ENCODE results near the gene UBP1. TPM values are rescaled to one million over a fixed set of nuclear protein-coding genes. Genes with fewer than 3 reads are reported as not detected.
"Not testable (repeated sequence)": the region's sequence is repeated elsewhere in the genome, so short reads cannot be mapped to it uniquely, and the experiment has no call there.

Gene UBP1
- total RNA-seq, 2 donors from 2014 or later, result 41.5 to 53.9 TPM

DNA sequence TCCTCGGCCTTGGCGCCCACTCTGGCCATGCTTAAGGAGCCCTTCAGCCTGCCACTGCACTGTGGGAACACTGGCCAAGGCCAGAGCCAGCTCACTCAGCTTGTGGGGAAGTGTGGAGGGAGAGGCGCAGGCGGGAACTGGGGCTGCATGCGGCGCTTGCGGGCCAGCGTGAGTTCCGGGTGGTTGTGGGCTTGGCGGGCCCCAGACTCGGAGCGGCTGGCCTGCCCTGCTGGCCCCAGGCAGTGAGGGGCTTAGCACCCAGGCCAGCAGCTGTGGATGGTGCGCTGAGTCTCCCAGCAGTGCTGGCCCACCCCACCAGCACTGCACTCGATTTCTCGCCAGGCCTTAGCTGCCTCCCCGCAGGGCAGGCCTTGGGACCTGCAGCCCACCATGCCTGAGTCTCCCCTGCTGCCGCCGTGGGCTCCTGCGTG is 13.1 kb upstream of the UBP1 start:
- DNase-seq (ENCODE audit: low spot score), result no peak
- H3K36me3 ChIP-seq, result no peaks in the 10 kb centered on the region
- no peak overlapping the region for H3K27ac ChIP-seq
- TF ChIP-seq, protein P1, sequence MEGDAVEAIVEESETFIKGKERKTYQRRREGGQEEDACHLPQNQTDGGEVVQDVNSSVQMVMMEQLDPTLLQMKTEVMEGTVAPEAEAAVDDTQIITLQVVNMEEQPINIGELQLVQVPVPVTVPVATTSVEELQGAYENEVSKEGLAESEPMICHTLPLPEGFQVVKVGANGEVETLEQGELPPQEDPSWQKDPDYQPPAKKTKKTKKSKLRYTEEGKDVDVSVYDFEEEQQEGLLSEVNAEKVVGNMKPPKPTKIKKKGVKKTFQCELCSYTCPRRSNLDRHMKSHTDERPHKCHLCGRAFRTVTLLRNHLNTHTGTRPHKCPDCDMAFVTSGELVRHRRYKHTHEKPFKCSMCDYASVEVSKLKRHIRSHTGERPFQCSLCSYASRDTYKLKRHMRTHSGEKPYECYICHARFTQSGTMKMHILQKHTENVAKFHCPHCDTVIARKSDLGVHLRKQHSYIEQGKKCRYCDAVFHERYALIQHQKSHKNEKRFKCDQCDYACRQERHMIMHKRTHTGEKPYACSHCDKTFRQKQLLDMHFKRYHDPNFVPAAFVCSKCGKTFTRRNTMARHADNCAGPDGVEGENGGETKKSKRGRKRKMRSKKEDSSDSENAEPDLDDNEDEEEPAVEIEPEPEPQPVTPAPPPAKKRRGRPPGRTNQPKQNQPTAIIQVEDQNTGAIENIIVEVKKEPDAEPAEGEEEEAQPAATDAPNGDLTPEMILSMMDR (IDR thresholded peaks at IDR 0.05), result no peak
- H3K4me1 ChIP-seq, result no peaks in the 10 kb centered on the region
- peaks cover 0 to under 1% of the 10 kb centered on the region in 2 donors for H3K9me3 ChIP-seq
- no peak overlapping the region for H3K4me3 ChIP-seq
- H3K27me3 ChIP-seq, result no peaks in the 10 kb centered on the region

GRCh38 chr3:33451994-33452393 is 11.8 kb upstream of the UBP1 start:
- H3K4me3 ChIP-seq; H3K27ac ChIP-seq; DNase-seq (ENCODE audit: low spot score); H3K27me3 ChIP-seq; H3K36me3 ChIP-seq; H3K4me1 ChIP-seq; H3K9me3 ChIP-seq: not testable (repeated sequence)

GRCh38 chr3:33447958-33448357 is 7.8 kb upstream of the UBP1 start:
- TF ChIP-seq, protein P1 (IDR thresholded peaks at IDR 0.05), result no peak
- no peak for DNase-seq (ENCODE audit: low spot score)

GRCh38 chr3:33447256-33447625 is 7.0 kb upstream of the UBP1 start:
- not testable (repeated sequence) for H3K9me3 ChIP-seq; H3K27me3 ChIP-seq; H3K27ac ChIP-seq; H3K4me1 ChIP-seq; H3K4me3 ChIP-seq; DNase-seq (ENCODE audit: low spot score); H3K36me3 ChIP-seq

More at GRCh38 chr3:33447958-33448357, 7.8 kb upstream of the UBP1 start:
- H3K36me3 ChIP-seq, result no peaks in the 10 kb centered on the region
- no peaks in the 10 kb centered on the region for H3K4me1 ChIP-seq
- no peaks in the 10 kb centered on the region for H3K9me3 ChIP-seq
- H3K27ac ChIP-seq, result no peak overlapping the region
- H3K4me3 ChIP-seq, result no peak overlapping the region
- H3K27me3 ChIP-seq, result no peaks in the 10 kb centered on the region

- H3K9me3 ChIP-seq, result no peaks in the 10 kb centered on the region
- no peaks in the 10 kb centered on the region for H3K27me3 ChIP-seq
- H3K4me1 ChIP-seq, result peaks cover 0 to 25% of the 10 kb centered on the region in 2 donors
- DNase-seq (ENCODE audit: low spot score), result no peak
- H3K36me3 ChIP-seq, result no peaks in the 10 kb centered on the region
- H3K27ac ChIP-seq, result peak overlapping the region in 1 of 2 donors; percentile 97
- TF ChIP-seq, protein P1 (IDR thresholded peaks at IDR 0.05), result no peak
- no peak overlapping the region for H3K4me3 ChIP-seq
These were observed 2.0 kb upstream of the UBP1 start for GRCh38 chr3:33442190-33442589.

- no peaks in the 10 kb centered on the region for H3K36me3 ChIP-seq
- H3K4me1 ChIP-seq, result peaks cover 0 to 32% of the 10 kb centered on the region in 2 donors
- H3K9me3 ChIP-seq, result no peaks in the 10 kb centered on the region
- H3K27me3 ChIP-seq, result no peaks in the 10 kb centered on the region
- peak; percentile 78 for DNase-seq (ENCODE audit: low spot score)
- TF ChIP-seq, protein P1 (IDR thresholded peaks at IDR 0.05), result no peak
- H3K4me3 ChIP-seq, result peak overlapping the region; percentile 60 to 92
- H3K27ac ChIP-seq, result peak overlapping the region; percentile 92 to 97
These were observed 1.2 kb upstream of the UBP1 start for GRCh38 chr3:33441225-33441976.
